ENCODE data around the gene FUCA2. TPM values are rescaled to one million over a fixed set of nuclear protein-coding genes. Genes with fewer than 3 reads are reported as not detected.

The FUCA2 gene
- total RNA-seq, 2 experiments from 2014 or later = 12.1 to 13.4 TPM

- ATAC-seq (ENCODE audit: low read depth) (no peak), DNase-seq (no peak)
- Mint-ChIP-seq H3K9me3 (peaks cover 1% of the 10 kb centered on the region), H3K27ac (no peak overlapping the region), H3K4me1 (peaks cover 26% of the 10 kb centered on the region), H3K27me3 (no peaks in the 10 kb centered on the region), H3K4me3 (no peak overlapping the region), H3K36me3 (peaks cover 1% of the 10 kb centered on the region)
- POLR2A ChIA-PET = no interaction called here
Observed at GRCh38 chr6:143544011-143544696, 32.6 kb upstream of the FUCA2 start.

- H3K4me3 Mint-ChIP-seq = no peak overlapping the region
- H3K9me3 Mint-ChIP-seq = peaks cover 1% of the 10 kb centered on the region
- POLR2A ChIA-PET = no interaction called here
- H3K4me1 Mint-ChIP-seq = peaks cover 28% of the 10 kb centered on the region
- DNase-seq (no peak), ATAC-seq (ENCODE audit: low read depth) (no peak)
- peaks cover 1% of the 10 kb centered on the region for H3K36me3 Mint-ChIP-seq
- no peak overlapping the region for H3K27ac Mint-ChIP-seq
- H3K27me3 Mint-ChIP-seq = no peaks in the 10 kb centered on the region
Observed at GRCh38 chr6:143543435-143543834, 31.9 kb upstream of the FUCA2 start.

DNA sequence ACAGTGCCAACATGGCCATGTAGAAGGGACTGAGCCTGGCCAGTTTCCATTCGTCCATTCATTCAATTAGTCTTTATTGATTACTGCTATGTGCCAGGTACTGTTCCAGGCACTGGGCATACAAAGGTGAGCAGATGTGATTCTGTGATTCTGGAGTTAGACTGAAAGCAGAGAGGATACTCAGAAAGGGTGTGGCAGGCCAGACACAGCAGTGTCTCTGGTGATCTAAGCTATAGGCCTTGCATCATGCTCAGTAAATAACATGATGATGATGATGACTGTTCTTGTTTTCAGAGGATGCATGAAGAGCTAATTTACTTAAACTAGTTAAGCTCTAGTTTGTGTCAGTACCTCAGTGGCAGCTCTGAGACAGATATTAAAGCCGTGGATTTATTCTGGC is 31.4 kb upstream of the FUCA2 start:
- Mint-ChIP-seq H3K27ac (no peak overlapping the region), H3K4me3 (no peak overlapping the region), H3K36me3 (peaks cover 1% of the 10 kb centered on the region), H3K27me3 (no peaks in the 10 kb centered on the region), H3K9me3 (peaks cover 1% of the 10 kb centered on the region), H3K4me1 (peaks cover 31% of the 10 kb centered on the region)
- ATAC-seq (ENCODE audit: low read depth) = no peak
- POLR2A ChIA-PET = no interaction called here
- DNase-seq = no peak

- peaks cover 1% of the 10 kb centered on the region for H3K9me3 Mint-ChIP-seq
- H3K4me1 Mint-ChIP-seq = peaks cover 32% of the 10 kb centered on the region
- no peak overlapping the region for H3K27ac Mint-ChIP-seq
- POLR2A ChIA-PET = no interaction called here
- DNase-seq (no peak), ATAC-seq (ENCODE audit: low read depth) (no peak)
- peaks cover under 1% of the 10 kb centered on the region for H3K36me3 Mint-ChIP-seq
- no peaks in the 10 kb centered on the region for H3K27me3 Mint-ChIP-seq
- no peak overlapping the region for H3K4me3 Mint-ChIP-seq
Observed at GRCh38 chr6:143540192-143540591, 28.7 kb upstream of the FUCA2 start.

DNA sequence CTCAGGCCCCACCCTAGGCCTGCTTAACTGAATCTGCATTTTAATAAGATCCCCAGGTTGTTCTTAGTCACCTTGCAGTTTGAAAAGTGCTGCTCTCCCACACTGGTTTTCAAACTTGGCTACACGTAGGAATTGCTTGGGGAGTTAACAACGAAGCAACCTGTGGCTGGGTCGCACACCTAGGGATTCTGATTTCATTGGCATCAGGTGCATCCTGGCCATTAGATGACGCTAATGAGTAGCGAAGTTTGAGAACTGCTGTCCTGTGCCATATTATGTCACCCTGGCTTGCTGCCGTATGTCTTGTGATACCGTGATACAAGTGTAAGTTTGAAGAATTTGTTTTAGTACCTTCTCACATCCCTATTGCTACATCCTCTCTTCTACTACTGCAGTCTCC is 28.2 kb upstream of the FUCA2 start:
- Mint-ChIP-seq H3K27me3 (no peaks in the 10 kb centered on the region), H3K9me3 (peaks cover 1% of the 10 kb centered on the region), H3K36me3 (no peaks in the 10 kb centered on the region), H3K4me3 (no peak overlapping the region), H3K27ac (no peak overlapping the region), H3K4me1 (peaks cover 29% of the 10 kb centered on the region)
- no peak for ATAC-seq (ENCODE audit: low read depth)
- POLR2A ChIA-PET = no interaction called here
- DNase-seq = no peak

- ATAC-seq (ENCODE audit: low read depth) (no peak), DNase-seq (no peak)
- no peak overlapping the region for H3K4me3 Mint-ChIP-seq
- no peaks in the 10 kb centered on the region for H3K36me3 Mint-ChIP-seq
- H3K27ac Mint-ChIP-seq = no peak overlapping the region
- peaks cover 27% of the 10 kb centered on the region for H3K4me1 Mint-ChIP-seq
- H3K9me3 Mint-ChIP-seq = no peaks in the 10 kb centered on the region
- no peaks in the 10 kb centered on the region for H3K27me3 Mint-ChIP-seq
- POLR2A ChIA-PET = no interaction called here
Observed at GRCh38 chr6:143539106-143539505, 27.6 kb upstream of the FUCA2 start.

- no peak overlapping the region for H3K27ac Mint-ChIP-seq
- no peaks in the 10 kb centered on the region for H3K27me3 Mint-ChIP-seq
- H3K4me3 Mint-ChIP-seq = peak overlapping the region; percentile 84
- no peak for ATAC-seq (ENCODE audit: low read depth)
- H3K9me3 Mint-ChIP-seq = no peaks in the 10 kb centered on the region
- DNase-seq = no peak
- POLR2A ChIA-PET = no interaction called here
- H3K4me1 Mint-ChIP-seq = peaks cover 27% of the 10 kb centered on the region
- H3K36me3 Mint-ChIP-seq = no peaks in the 10 kb centered on the region
Observed at GRCh38 chr6:143538374-143538773, 26.9 kb upstream of the FUCA2 start.

- POLR2A ChIA-PET = interaction anchor here (0.7 to 1.0 kb wide), 4 partner anchors 26 to 518 kb away, joined by 3 to 5 read pairs (median 3); partner anchors contain the start of genes ADAT2, FUCA2 and PEX3
- Mint-ChIP-seq H3K4me3 (peak overlapping the region; percentile 84), H3K27me3 (no peaks in the 10 kb centered on the region), H3K36me3 (no peaks in the 10 kb centered on the region), H3K27ac (peak overlapping the region; percentile 54), H3K4me1 (peaks cover 23% of the 10 kb centered on the region), H3K9me3 (no peaks in the 10 kb centered on the region)
- ATAC-seq (ENCODE audit: low read depth) = peak; percentile 77
- peak; percentile 76 for DNase-seq
Observed at GRCh38 chr6:143536866-143537691, 25.6 kb upstream of the FUCA2 start.

DNA sequence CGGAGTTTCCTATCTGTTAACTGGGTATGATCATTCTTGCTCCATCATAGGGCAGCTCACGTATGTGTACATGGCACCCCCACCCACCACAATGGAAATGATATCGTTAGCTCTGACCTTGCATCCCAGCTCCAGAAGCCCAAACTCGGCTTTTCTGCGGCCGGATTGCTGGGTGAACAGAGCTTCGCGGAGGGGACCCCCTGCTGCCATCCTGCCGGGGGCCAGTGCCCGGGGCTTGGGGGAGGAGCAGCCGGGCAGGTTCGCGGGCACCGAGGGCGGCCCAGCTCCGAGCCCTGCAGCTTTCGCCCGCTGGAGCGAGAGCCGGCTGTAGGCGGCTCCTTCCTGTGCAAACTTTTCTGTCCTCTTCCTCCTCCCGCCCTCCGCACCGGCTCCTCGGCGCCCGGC is 24.9 kb upstream of the FUCA2 start:
- POLR2A ChIA-PET = interaction anchor here (0.8 to 1.0 kb wide), 3 partner anchors 25 to 500 kb away, joined by 3 to 6 read pairs (median 5); partner anchors contain the start of genes ADAT2, FUCA2 and PEX3
- Mint-ChIP-seq H3K4me3 (peak overlapping the region; percentile 80), H3K9me3 (no peaks in the 10 kb centered on the region), H3K27me3 (no peaks in the 10 kb centered on the region), H3K36me3 (no peaks in the 10 kb centered on the region), H3K4me1 (peaks cover 23% of the 10 kb centered on the region), H3K27ac (peak overlapping the region; percentile 71)
- DNase-seq (no peak), ATAC-seq (ENCODE audit: low read depth) (peak; percentile 74)

- POLR2A ChIA-PET = interaction anchor here (0.6 kb wide), 1 partner anchor 29 kb away, joined by 5 read pairs; no protein-coding TSS in a partner anchor
- Mint-ChIP-seq H3K27ac (no peak overlapping the region), H3K9me3 (no peaks in the 10 kb centered on the region), H3K4me3 (no peak overlapping the region), H3K27me3 (no peaks in the 10 kb centered on the region), H3K36me3 (no peaks in the 10 kb centered on the region), H3K4me1 (peaks cover 19% of the 10 kb centered on the region)
- ATAC-seq (ENCODE audit: low read depth) = no peak
- no peak for DNase-seq
Observed at GRCh38 chr6:143535189-143535614, 23.7 kb upstream of the FUCA2 start.

DNA sequence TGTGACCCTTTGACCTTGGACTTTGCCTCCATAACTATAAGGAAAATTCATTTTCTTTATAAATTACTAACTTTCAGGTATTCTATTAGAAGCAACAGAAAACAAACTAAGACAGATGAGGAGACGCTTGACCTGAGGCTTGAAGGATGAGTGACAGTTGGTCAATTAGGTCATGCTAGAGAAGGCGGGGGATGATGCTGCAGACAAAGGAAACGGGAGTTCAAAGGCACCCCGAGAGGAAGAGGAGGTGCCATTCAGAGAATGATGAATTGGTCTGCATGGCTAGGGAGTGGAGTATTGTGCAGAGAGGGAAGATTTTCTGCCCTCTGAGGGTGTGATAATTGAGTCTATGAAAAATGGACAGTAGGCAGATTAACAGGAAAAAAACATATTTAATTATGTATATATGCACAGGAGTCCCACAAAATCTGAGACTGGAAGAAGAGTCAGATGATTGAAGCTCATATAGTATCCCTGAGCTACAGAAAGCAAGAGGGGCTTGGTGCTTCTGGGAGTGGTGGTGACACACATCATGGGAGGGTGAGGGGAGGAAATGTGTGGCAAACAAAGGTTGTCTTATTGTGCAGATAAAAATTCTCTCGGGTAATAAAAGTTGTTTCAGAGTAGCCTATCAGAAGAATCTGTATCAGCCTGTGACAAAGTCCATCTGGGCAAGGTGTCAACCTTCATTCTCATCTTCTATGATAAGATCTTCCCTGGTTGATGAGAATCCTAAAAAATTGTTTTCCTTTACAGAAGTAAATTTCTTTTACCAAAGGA is 20.4 kb upstream of the FUCA2 start:
- POLR2A ChIA-PET = no interaction called here

GRCh38 chr6:143529095-143529494 is 17.6 kb upstream of the FUCA2 start:
- DNase-seq = no peak
- no peak for ATAC-seq (ENCODE audit: low read depth)
- peaks cover 10% of the 10 kb centered on the region for H3K4me1 Mint-ChIP-seq
- H3K36me3 Mint-ChIP-seq = peaks cover 1% of the 10 kb centered on the region
- POLR2A ChIA-PET = interaction anchor here (0.7 kb wide), 1 partner anchor 9 kb away, joined by 4 read pairs; no protein-coding TSS in a partner anchor
- H3K4me3 Mint-ChIP-seq = no peak overlapping the region
- no peak overlapping the region for H3K27ac Mint-ChIP-seq
- H3K9me3 Mint-ChIP-seq = no peaks in the 10 kb centered on the region
- no peaks in the 10 kb centered on the region for H3K27me3 Mint-ChIP-seq

More for the DNA sequence above, 20.4 kb upstream of the FUCA2 start:
- Mint-ChIP-seq H3K9me3 (no peaks in the 10 kb centered on the region), H3K4me3 (no peak overlapping the region), H3K27ac (no peak overlapping the region), H3K4me1 (peaks cover 16% of the 10 kb centered on the region), H3K36me3 (peaks cover 1% of the 10 kb centered on the region), H3K27me3 (no peaks in the 10 kb centered on the region)
- ATAC-seq (ENCODE audit: low read depth) (no peak), DNase-seq (no peak)

DNA sequence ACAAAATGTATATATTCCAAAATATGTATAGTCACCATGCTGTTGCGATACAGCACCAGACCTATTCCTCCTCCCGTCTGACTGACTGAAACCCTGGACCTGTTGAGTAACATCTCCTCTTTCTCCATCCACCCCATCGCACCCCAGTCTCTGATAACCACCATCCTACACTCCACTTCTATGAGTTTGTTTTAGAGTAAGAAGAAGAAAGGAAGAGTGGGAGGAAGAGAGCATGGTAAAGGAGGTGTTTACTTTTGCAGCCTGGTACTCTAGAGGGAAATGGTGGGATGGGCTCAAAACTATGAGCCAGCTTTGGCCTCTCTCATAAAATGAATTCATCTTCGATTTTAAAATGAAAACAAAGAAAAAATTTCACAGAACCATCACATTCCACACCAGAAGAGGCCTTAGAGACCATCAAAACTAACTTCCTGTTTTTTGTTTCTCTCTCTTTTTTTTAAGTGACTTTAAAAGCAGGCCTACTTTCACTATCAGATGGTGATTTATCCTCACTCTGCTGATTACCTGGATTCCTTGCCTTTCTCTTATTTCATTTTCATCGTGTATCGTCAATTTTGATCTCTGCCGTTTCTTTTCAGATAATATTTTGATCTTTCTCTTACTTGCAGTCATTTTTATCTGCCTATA is 16.8 kb upstream of the FUCA2 start:
- DNase-seq = no peak
- Mint-ChIP-seq H3K9me3 (no peaks in the 10 kb centered on the region), H3K27me3 (no peaks in the 10 kb centered on the region), H3K36me3 (peaks cover 1% of the 10 kb centered on the region), H3K4me3 (peak overlapping the region; percentile 10), H3K4me1 (peaks cover 10% of the 10 kb centered on the region), H3K27ac (peak overlapping the region; percentile 68)
- POLR2A ChIA-PET = no interaction called here
- ATAC-seq (ENCODE audit: low read depth) = peak; percentile 40
